NCI-H146 treated with DMSO at 0.1 percent for 48 hours (cell line): ENCODE measurements around the gene USP13.

ENCODE experiments used
- DNase-seq: peaks from one replicate; lab custom pipeline; 2025; ENCODE audit not compliant: unreplicated experiment; lab: John Stamatoyannopoulos, UW

Gene USP13

GRCh38 chr3:179791793-179792192, 139.0 kb downstream of the USP13 start:
- DNase-seq = no peak

GRCh38 chr3:179794355-179794754, 141.5 kb downstream of the USP13 start:
- no peak for DNase-seq

GRCh38 chr3:179796421-179796820, 143.6 kb downstream of the USP13 start:
- DNase-seq = no peak

- no peak for DNase-seq
Observed at GRCh38 chr3:179797192-179797591, 144.4 kb downstream of the USP13 start.

- no peak for DNase-seq
Observed at GRCh38 chr3:179801263-179801662, 148.4 kb downstream of the USP13 start.

GRCh38 chr3:179801856-179802255, 149.0 kb downstream of the USP13 start:
- DNase-seq = no peak

- DNase-seq = no peak
Observed at GRCh38 chr3:179806177-179806576, 153.3 kb downstream of the USP13 start.

- DNase-seq = no peak
Observed at GRCh38 chr3:179807588-179807987, 154.7 kb downstream of the USP13 start.

- no peak for DNase-seq
Observed at GRCh38 chr3:179809639-179810038, 156.8 kb downstream of the USP13 start.

- DNase-seq = peak; percentile 39
Observed at GRCh38 chr3:179811321-179812095, 158.7 kb downstream of the USP13 start.

GRCh38 chr3:179812096-179812382, 159.2 kb downstream of the USP13 start:
- DNase-seq = no peak

GRCh38 chr3:179819379-179819778, 166.5 kb downstream of the USP13 start:
- DNase-seq = no peak

GRCh38 chr3:179822296-179822695, 169.5 kb downstream of the USP13 start:
- DNase-seq = no peak

GRCh38 chr3:179825527-179826246, 172.8 kb downstream of the USP13 start:
- DNase-seq = peak; percentile 65

GRCh38 chr3:179826247-179826637, 173.4 kb downstream of the USP13 start:
- DNase-seq = no peak

GRCh38 chr3:179828738-179829137, 175.9 kb downstream of the USP13 start:
- no peak for DNase-seq

GRCh38 chr3:179829401-179829800, 176.6 kb downstream of the USP13 start:
- no peak for DNase-seq

GRCh38 chr3:179832333-179832854, 179.6 kb downstream of the USP13 start:
- no peak for DNase-seq

GRCh38 chr3:179833294-179833693, 180.5 kb downstream of the USP13 start:
- DNase-seq = no peak

- no peak for DNase-seq
Observed at GRCh38 chr3:179837374-179837773, 184.5 kb downstream of the USP13 start.
